Fibroblast of the aortic adventitia (primary cell): Measurements from ENCODE around the gene SMYD1. TPM values are rescaled to one million over a fixed set of nuclear protein-coding genes. Genes with fewer than 3 reads are reported as not detected.

Source experiments
- DNase-seq: peaks from one replicate; pipeline ENCODE4 v3.0.0-alpha.2; 2010; ENCODE audit warnings: low read depth
- H3K4me3 ChIP-seq: 2 replicates; pipeline ENCODE4 v1.5.1; 2011; ENCODE audit warnings: low read depth, mild to moderate bottlenecking, control low read depth, low read length, moderate library complexity
- CTCF ChIP-seq: IDR thresholded peaks from 2 replicates; pipeline ENCODE4 v1.5.1; 2011; ENCODE audit warnings: mild to moderate bottlenecking, low read length, control low read depth, inconsistent platforms; ENCODE audit not compliant: insufficient read depth
- total RNA-seq: library from RNA; depleted of rRNA; stranded (reverse); fragments of >200 nt; gene quantifications from 2 replicates; pipeline ENCODE4 v1.2.3, GENCODE V29; 2012; ENCODE audit warnings: low replicate concordance

SMYD1 gene
- total RNA-seq, 1 donor: not detected

GRCh38 chr2:88122141-88122884, 54.7 kb downstream of the SMYD1 start:
- TF ChIP-seq CTCF: no peak
- no peak for DNase-seq
- H3K4me3 ChIP-seq: no peak overlapping the region

- no peak overlapping the region for H3K4me3 ChIP-seq
- TF ChIP-seq CTCF: no peak
- DNase-seq: no peak
These were observed 55.7 kb downstream of the SMYD1 start for GRCh38 chr2:88123164-88123974.

- no peak for TF ChIP-seq CTCF
- no peak for DNase-seq
These were observed 56.6 kb downstream of the SMYD1 start for GRCh38 chr2:88123975-88124917.

GRCh38 chr2:88125344-88125923, 57.8 kb downstream of the SMYD1 start:
- DNase-seq: no peak
- H3K4me3 ChIP-seq: no peak overlapping the region
- TF ChIP-seq CTCF: no peak

More at GRCh38 chr2:88123975-88124917, 56.6 kb downstream of the SMYD1 start:
- no peak overlapping the region for H3K4me3 ChIP-seq

- H3K4me3 ChIP-seq: no peak overlapping the region
- TF ChIP-seq CTCF: no peak
- no peak for DNase-seq
These were observed 58.5 kb downstream of the SMYD1 start for GRCh38 chr2:88125924-88126771.
